GM21526 (cell line): ENCODE measurements around the gene CD93.

Experiments used
- ATAC-seq: cut with Tn5 transposase; IDR thresholded peaks from one replicate; pipeline ENCODE4 v1.9.1; 2021; ENCODE audit warnings: moderate library complexity; ENCODE audit not compliant: unreplicated experiment, low FRiP score

Gene CD93

DNA sequence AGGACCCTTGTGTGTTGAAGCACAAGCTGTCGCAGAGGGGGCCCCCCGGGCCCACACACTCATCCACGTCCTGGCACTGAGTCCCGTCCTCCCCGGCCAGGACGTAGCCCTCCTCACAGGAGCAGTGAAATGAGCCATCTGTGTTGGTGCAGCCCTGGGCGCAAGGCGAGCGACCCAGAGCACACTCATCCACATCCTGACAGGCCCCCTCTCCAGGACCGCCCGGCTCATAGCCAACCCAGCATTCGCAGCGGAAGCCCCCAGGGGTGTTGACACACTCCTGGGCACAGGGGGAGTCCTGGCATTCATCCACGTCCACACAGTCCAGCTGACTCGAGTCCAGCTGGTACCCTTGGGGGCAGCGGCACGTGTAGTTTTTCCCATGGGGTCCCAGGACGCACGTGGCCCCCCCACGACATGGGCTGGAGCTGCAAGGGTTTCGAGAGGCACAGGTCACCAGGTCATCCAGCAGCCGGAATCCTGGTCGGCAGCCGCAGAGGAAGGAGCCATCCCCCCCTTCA, 1.2 kb downstream of the CD93 start:
- ATAC-seq: no peak

DNA sequence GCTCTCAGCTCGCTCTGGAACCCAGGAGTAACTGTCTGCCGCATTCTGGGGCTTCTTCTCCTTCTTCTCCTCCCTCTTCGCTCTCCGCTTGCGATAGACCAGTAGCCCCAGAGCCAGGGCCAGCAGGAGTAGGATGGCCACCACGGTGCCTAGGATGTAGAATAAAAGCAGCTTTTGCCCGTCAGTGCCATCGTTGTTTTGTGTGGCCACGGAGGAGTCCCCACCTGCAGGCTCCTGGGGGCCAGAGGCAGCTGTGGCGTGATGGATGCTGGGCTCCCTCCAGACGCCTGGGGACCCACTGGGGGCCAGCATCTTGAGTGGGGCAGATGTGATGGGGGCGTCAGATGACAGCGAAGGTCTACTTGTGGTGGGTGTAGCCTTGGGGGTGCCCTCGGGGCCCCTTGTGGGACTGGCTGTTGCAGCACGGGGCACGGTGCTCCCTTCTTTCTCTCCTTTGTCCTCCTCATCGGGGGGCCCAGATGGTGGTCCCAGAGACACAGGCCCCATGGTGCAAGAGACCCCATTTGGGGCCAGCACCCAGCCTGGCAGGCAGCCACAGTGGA, 1.8 kb downstream of the CD93 start:
- no peak for ATAC-seq

DNA sequence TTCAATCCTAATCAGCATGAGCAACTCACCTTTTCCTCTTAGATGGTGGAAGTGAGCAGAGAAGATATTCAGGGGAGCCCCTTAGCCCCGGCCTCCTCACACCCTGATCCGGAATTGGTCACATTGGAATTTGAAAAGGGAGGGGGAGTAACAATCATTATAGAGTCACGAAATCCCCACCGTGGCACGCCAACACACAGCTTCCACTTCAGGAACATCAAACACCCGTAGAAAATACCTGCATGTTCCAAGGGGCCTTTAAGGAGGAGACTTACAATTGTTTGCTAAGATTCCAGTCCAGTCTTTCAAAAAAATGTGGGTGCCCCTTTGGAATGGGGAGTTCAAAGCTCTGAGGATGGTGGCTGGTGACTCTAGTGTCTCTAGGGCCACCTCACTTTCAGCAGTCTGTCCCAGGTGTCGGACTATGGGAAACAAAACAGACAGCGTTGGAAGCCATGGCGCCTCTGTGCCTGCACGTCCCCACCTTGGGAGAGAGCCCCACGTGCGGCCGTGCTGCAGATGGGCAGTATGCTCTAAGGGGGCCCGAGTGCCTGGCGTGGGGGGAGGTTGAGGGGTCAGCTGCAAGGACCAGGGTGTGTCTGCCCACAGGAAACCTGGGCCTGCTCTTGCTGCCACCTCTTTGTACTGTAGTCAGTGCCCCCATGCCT, 2.4 kb downstream of the CD93 start:
- ATAC-seq: no peak

DNA sequence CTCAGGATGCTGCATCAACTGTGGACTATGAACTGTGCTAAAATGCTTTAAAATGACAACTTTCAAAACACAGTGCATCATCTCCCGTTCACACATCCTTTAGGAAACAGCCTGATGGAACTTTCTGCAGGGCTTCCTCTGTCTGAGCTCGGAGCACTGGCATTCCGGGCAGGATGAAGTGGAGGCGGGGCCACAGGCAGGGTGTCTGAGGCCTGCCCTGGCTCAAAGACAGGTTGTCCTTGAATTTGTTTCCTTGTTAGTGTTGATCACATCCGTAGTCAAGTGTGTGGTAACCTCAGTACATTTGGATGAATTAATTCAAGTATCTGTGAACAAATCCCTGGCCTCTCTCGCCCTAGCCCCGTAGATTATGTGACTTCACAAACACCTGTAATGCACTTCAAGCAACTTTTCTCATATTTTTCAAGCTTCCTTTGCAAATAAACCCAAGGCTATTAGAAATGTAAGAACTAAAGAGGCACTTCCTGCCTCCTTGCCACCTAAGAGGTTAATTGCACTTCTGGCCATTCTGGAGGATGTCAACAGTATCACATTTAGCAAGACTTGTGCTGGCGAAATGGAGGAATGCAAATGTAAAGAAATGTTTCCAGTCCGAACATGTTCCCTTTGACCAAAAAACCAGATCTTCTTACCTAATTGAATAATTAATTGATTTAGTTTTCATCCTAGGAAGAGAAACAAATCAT, 3.1 kb downstream of the CD93 start:
- no peak for ATAC-seq

DNA sequence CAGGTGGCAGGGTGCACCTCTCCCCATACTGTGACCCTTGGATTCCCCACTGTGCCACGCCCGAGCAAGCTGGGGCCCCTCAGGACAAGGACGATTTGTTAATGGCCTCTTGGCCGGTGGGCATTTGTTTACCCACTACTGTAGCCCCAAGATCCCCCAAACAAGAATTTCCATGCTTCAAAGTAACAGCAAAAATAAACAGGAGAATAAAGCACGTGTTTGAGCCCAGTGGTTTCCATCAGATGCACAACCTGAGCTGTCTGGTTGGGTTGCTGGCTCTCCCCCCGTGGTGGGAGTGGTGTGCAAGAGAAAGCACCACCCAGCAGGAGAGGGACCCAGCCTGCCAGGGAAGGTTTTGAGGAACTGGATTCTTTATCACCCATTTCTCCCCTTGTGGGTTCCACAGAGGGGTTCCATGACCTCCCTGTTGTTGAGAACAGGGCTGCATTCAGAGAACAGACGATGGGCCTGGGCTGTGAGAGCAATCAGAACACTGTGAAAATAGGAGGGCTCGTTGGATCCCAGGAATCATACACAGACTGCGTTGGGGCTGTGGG, 4.8 kb downstream of the CD93 start:
- no peak for ATAC-seq

DNA sequence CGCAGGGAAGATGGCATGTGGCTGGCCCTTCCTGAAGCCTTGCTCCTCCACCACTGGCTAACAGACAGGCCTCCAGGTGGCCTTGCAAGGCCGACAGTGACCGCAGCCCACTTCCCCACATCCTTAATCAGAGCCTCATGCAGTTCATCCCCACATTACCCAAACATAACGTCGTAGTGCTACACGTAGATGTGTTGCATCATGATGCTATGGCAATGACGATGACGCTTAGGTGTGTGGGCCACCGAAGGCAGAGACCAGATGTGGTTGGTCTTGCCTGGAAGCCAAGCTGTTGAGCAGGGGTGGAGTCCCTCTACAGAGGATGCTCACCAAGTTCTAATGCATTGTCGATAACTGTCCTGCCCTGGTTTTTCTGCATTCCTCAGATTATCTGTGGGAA, 5.6 kb downstream of the CD93 start:
- ATAC-seq: no peak

DNA sequence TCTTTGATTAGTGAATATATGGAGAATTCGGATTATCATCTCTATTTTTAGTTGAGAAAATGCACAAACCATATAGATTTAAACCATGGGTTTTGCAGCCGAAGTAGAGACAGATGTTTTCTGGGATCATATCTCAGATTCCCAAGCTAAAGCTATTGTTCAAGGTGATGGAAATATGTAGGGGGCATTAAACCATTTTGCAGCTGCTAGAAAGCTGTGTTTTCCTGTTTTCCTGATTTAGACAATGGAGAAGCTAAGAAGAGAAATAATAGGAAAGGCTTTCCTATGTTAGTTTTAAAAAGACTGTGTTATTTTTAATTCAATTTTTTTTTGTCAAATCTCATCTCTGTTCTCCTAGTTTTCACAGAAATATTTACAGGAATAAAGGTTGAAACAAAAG, 6.2 kb downstream of the CD93 start:
- no peak for ATAC-seq

DNA sequence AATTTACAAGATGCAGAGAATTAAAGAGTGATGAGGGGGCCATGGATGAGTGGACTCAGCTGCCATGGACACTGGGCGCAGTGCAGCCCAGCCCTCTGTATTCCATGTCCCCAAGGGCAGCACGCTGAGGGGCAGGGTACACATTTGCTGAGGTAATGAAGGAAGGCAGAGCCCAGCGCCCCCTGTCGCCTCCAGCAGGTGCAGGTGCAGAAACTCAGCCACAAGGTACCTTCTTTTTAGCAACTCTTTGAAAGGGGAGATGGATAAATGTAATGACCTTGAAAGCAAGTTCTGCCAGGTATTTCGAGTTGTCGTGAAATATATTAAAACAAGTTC, 7.1 kb downstream of the CD93 start:
- no peak for ATAC-seq

DNA sequence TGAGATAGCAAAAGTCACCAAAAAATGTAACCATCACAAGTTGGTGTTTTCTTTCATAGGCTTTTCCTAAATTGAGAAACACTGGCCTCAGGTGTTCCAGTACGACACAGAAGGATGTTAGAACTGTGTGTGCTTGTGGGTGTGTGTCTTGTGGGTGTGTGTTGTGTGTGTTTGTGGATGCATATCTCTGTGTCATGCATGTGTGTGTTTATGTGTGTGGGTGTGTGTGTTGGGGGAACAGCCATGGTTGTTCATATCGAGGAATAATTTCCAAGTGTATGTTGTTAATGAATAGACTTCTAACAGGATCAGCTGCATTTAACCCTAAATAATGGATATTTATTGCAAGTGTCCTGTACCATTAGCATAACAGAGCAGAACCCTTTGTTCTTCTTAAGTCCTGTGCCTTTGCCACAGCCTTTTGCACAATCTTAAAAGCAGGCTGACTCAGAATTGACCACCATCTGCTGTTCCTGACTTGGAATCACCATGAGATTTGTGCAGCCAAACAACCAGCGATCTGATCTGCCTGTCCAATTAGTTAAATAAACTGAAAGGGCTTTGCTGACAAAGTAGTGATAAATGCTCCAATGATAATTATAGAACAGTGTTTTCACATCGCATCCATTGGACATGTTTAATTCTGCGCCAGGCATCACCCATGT, 7.6 kb downstream of the CD93 start:
- ATAC-seq: no peak

DNA sequence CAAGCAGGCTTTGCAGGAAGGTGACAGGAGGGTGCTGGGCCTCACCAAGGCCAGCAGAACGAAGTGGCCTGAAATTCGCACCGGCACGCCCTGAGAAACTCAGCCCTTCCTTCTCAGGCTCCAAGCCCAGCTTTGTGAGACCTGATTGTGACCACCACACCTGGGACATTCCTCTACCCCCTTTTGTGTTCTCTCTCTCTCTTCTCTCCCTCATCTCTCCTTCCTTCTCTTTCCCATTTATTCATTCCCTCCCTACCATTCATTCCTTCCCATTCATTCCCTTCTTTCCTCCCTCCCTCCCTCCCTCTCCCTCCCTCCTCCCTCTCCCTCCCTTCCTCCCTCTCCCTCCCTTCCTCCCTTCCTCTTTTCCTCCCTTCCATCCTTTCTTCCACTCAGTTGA, 8.8 kb downstream of the CD93 start:
- ATAC-seq: no peak

DNA sequence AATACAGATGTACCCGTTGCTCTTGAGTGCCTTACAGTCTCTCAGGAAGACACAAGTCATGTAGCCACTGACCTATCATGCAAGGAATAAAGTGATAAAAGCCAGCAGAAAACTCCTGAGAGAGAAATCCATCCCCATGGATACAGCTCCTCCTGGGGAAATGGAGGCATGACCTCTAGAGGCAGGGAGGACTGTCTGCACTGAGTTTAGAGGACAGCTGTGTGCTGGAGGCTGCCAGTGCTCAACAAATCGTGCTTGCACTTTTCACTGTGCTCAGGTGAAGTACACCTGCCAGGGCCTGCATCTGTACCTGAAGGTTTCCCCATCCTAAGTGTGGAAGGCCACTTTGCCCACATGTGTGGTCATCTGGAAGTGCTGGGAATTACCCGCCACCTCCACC, 12.1 kb downstream of the CD93 start:
- no peak for ATAC-seq

DNA sequence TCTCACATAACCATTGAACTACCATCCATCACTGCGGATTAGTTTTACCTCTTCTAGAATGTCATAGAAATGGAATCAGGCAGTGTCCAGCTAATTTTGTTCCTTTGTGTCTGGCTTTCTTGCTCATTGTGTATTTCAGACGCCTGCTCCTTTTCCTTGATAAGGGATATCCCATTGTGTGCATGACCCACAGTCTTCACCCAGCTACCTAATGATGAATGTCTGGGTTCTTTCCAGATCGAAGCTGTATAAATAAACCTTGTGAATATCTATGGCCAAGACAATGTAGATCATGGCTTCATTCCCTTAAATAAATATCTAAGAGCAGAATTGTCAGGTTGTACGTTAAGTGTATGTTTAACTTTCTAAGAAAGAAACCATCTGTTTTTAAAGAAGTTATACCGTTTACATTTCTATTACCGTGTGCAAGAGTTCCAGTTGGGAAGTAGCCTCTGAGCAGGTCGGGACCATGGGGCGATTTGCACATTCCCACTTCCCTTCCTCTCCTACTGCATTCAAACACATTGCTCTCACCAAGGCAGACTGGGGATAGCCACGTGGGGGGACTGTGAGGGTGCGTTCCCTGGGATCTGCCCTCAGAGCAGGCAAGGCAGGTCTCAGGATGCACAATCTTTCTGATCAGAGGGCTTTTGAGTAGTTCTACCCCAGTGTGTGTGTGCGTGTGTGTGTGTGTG, 13.1 kb downstream of the CD93 start:
- no peak for ATAC-seq

DNA sequence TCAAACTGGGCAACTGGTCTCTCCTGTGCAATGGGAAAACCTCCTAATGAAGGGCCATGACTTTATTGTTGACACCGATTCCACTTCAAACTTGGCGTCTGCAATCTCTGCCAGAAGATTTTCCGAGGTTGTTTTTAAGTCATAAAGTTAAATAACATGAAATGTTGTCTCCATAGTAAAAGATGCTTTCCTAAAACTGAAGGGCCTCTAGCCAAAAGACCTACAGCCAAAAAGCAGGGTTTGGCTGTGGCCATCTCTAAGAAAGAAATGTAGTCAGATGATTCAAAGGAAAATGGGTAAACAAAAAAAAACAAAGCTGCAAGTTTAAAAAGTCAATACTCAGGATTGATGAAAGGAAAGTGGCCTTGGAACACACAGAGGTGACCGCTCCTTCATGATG, 14.1 kb downstream of the CD93 start:
- no peak for ATAC-seq

DNA sequence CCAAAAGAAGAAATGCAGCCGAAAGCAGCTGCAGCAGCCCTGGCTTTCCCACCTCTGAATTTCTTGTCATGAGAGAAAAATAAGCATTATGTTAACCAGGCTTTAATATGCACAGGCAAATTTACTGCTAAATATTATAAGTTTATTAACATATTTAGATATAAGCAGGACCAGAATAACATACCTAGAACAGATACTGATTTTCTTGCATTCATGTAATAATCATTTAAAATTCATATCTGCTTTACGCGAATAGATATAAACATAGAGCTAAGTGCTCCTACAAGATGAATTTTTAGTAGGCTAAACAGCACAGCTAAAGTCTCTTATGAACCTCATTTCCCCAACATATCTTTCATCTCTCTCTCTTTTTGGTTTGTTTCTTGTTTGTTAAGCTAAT, 14.7 kb downstream of the CD93 start:
- no peak for ATAC-seq

DNA sequence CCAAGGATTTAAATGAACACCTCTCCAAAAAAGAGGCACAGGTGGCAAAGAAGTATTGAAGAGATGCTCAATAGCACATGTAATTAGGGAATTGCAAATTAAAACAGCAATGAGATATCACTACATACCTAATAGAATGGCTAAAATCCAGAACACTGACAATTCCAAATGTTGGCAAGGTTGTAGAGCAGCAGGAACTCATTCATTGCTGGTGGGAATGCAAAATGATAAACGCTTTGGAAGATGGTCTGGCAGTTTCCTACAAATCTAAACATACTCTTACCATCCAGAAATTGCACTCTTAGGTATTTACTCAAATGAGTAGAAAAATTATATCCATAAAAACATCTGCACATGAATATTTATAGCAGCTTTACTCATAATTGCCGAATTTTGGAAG, 17.0 kb downstream of the CD93 start:
- no peak for ATAC-seq

DNA sequence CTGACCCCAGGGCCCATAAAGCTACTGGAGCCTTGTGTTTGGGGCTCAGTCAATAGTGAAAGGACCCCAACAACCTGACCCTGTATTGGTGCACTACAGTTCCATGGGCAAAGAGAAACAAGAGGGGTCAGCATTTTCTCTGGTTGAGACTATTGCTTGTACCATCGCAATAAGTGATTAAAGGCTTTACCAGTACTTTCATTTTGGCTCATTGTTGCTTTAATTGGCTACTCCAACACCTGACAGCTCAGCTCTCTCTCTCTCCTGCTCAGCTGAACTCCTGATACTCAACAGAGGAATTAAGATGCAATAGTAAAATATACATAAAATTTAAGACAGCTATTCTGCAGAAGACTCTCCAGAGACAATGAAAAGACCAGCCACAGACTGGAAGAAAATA, 17.8 kb downstream of the CD93 start:
- ATAC-seq: no peak

DNA sequence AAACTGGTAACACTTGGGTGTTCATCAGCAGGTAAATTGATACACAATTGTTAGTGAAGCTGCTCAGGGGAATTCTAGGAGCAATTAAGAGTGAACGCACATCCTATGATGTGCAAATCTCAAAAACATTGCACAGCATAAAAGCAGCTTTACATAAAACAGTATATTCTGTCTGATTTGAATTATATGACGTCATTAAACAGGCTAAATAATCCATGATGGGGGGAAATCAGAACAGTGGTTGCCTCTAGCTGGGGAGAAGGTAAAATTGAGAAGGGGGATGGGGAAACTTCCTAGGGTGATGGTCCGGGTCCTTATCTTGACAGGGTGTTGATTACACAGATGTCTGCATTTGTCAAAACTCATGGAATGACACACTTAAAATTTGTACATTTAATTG, 19.4 kb downstream of the CD93 start:
- no peak for ATAC-seq

DNA sequence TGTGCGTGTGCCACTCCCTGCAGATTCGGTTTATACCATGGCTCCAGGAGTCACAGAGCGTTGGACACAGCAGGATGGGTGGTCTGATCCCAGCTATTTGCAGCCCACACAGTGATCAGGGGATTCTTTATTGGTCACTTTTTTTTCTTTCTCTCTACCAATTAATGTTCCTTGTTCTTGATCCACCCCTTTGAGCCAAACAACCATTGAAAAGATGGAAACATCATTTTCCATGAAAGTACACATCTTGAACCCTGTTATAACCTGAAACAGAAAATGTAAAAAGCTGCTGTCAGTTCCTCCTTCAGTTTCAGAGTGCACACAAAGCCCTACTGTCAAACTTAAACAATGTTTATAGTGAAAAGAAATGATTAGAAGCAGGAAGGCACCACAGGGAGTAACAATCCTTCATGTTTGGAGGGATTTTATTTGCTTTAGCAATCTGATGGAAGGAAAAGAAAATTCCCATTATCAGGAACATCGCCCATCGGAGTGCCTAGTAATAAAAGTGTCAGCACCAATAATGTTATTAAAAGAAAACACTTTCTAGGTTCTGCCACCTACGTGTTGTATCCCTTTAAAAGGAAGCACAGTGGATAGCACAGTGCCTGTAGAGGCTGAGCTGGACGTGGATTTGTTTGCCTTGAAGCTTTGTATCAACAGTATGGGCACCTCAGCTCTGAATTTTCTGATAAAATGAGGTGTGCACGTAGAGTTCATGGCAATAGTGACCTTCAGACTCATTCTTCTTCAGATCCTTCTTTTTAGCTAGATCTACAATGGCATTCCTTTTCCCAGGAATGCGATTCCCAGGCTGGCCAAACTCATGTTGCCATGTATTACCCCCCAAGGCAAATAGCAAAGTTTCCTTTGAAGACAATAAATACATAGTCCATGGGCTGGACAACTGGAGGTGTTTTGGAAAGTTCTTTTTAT, 20.6 kb downstream of the CD93 start:
- ATAC-seq: no peak

DNA sequence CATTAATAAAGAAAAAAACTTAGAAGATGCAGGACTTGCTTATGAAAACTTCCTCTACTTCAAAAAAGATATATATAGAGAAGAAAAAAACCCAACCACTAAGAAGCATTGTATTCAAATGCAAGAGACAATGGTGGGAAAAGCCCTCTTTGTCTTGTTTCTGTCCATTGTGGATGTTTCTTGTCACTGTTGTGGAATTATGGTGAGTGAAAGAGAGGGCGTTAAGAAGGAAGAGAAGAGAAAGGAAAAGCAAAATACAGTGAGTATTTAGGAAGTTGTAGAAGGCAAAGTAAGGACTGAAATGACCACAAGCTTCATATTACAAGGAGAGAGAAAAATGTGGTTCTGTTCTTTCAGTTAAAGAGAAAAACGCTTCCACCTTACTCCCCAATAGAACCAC, 22.5 kb downstream of the CD93 start:
- no peak for ATAC-seq

DNA sequence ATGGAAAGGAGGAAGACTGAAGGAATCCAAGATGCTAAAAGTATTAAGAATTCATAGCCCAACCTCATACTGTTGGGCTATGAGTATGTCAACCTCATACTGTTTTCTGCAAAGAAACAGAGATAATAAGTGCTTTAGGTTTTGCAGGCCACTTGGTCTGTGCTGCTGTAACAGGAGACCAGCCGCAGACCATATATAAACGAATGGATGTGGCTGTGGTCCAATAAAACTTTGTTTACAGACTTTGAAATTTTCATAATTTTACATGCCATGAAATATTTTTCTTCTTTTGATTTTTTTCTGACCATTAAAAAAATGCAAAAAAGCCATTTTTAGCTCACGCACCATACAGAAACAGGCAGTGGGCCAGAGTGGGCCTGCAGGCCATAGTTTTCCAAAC, 23.0 kb downstream of the CD93 start:
- ATAC-seq: no peak
